K562 (cell line): Measurements from ENCODE around the gene MPHOSPH6. TPM values are rescaled to one million over a fixed set of nuclear protein-coding genes. Genes with fewer than 3 reads are reported as not detected.

ENCODE experiments used
- ATAC-seq: fragments of 200-7000 bp; cut with Tn5 transposase; 3 replicates; pipeline ENCODE4 v1.9.1; 2020; ENCODE audit warnings: moderate library complexity
- BruUV-seq: library from RNA; stranded (reverse); fragments of 400-500 nt; replicated peaks from 2 replicates; lab custom pipeline; 2021; lab: Mats Ljungman, UMichigan
- CTCF ChIA-PET: fragments of 300-600 bp; formaldehyde crosslinking; extraction: SDS; loops from one replicate; lab custom pipeline; 2021; ENCODE audit warnings: low intra/inter-chr PET ratio; lab: Yijun Ruan, JAX
- POLR2A ChIA-PET: fragments of 300-600, 350-650 bp; sonication (Branson Sonifier 250); formaldehyde crosslinking; extraction: SDS; loops from one replicate; lab custom pipeline; 2021; ENCODE audit warnings: antibody characterized with exemption, inconsistent platforms; lab: Yijun Ruan, JAX
- DNase-seq, 4 experiments: peaks; one replicate each; pipeline versions ENCODE4 v3.0.0 to v3.0.0-alpha.2; 2011 to 2018; ENCODE audit warnings: low spot score in 3 of 4, mixed read lengths in 3 of 4; ENCODE audit errors: extremely low read depth in 1 of 4
- FAIRE-seq: peaks from 2 replicates; lab custom pipeline; 2011; peaks lifted over from hg19 to GRCh38; lab: Jason Lieb, UNC
- H2AFZ ChIP-seq: 2 replicates; pipeline ENCODE4 v1.6.0; 2011; ENCODE audit warnings: low read depth, low read length, control low read depth, inconsistent platforms
- H3K27ac ChIP-seq: fragments of 200-600 bp; 3 replicates; pipeline ENCODE4 v1.8.0; 2011; ENCODE audit warnings: low read depth, mild to moderate bottlenecking, control low read depth, inconsistent platforms, low read length, moderate library complexity, mixed read lengths; ENCODE audit errors: extremely low read depth
- H3K27me3 ChIP-seq, 2 experiments: fragments of 300-600 bp in 1 of 2; 2 replicates in 1 of 2; 3 replicates in 1 of 2; pipeline versions ENCODE4 v1.6.0 to v1.8.0; 2011; ENCODE audit warnings: inconsistent platforms in 2 of 2, low read length in 2 of 2, mild to moderate bottlenecking in 1 of 2, mixed read lengths in 1 of 2, moderate library complexity in 1 of 2; ENCODE audit not compliant: control insufficient read depth in 2 of 2, insufficient read depth in 2 of 2
- H3K36me3 ChIP-seq: fragments of 300-600 bp; 3 replicates; pipeline ENCODE4 v1.8.0; 2011; ENCODE audit warnings: mild to moderate bottlenecking, low read length, inconsistent platforms; ENCODE audit not compliant: control insufficient read depth, insufficient read depth
- H3K4me1 ChIP-seq, 2 experiments: fragments of 200-600 bp in 1 of 2; replicated peaks in 1 of 2; 2 replicates in 1 of 2; 3 replicates in 1 of 2; pipeline versions ENCODE4 v1.5.1 to v1.8.0; 2011; ENCODE audit warnings: inconsistent platforms in 2 of 2, low read length in 2 of 2, mild to moderate bottlenecking in 1 of 2, mixed read lengths in 1 of 2, moderate library complexity in 1 of 2; ENCODE audit not compliant: control insufficient read depth in 2 of 2, insufficient read depth in 2 of 2
- H3K4me2 ChIP-seq: 2 replicates; pipeline ENCODE4 v1.6.1; 2011; ENCODE audit warnings: low read length, control low read depth, inconsistent platforms, mixed read lengths; ENCODE audit not compliant: insufficient read depth
- H3K4me3 ChIP-seq: fragments of 200-600 bp; sonication (generic), shearing (Covaris generic); 2 replicates; pipeline ENCODE4 v1.5.1; 2016; ENCODE audit warnings: control low read depth, inconsistent platforms
- H3K79me2 ChIP-seq: fragments of 200-600 bp; 3 replicates; pipeline ENCODE4 v1.8.0; 2011; ENCODE audit warnings: low read length, inconsistent platforms; ENCODE audit not compliant: control insufficient read depth, insufficient read depth
- H3K9ac ChIP-seq, 2 experiments: 2 replicates each; pipeline versions ENCODE4 v1.6.0 to v1.6.1; 2011; ENCODE audit warnings: low read depth in 2 of 2, low read length in 2 of 2, control low read depth in 1 of 2, inconsistent platforms in 1 of 2, mild to moderate bottlenecking in 1 of 2, mixed read lengths in 1 of 2; ENCODE audit not compliant: insufficient read depth in 1 of 2
- H3K9me1 ChIP-seq: one replicate; pipeline ENCODE4 v1.6.0; 2011; ENCODE audit warnings: inconsistent platforms, mild to moderate bottlenecking, low read length, moderate library complexity; ENCODE audit not compliant: control insufficient read depth, insufficient read depth
- H3K9me3 ChIP-seq: replicated peaks from 2 replicates; pipeline ENCODE4 v1.5.1; 2011; ENCODE audit warnings: low read depth, low read length, inconsistent platforms; ENCODE audit not compliant: control insufficient read depth, insufficient read depth
- H4K20me1 ChIP-seq: replicated peaks from 2 replicates; pipeline ENCODE4 v1.6.1; 2011; ENCODE audit warnings: low read length, inconsistent platforms, mixed read lengths; ENCODE audit not compliant: control insufficient read depth, insufficient read depth
- LARP7 ChIP-seq: fragments of 450-650 bp; IDR thresholded peaks from 2 replicates; pipeline ENCODE4 v1.6.1; 2016
- NFE2 ChIP-seq: IDR thresholded peaks from 2 replicates; pipeline ENCODE4 v1.6.1; 2014; ENCODE audit warnings: antibody characterized with exemption, low read depth
- SETDB1 ChIP-seq: IDR thresholded peaks from one replicate; pipeline ENCODE4 v1.6.1; 2012; ENCODE audit warnings: low read length, control low read depth, inconsistent platforms
- ZNF57 ChIP-seq: fragments of 450-650 bp; formaldehyde crosslinking; IDR thresholded peaks from 2 replicates; pipeline ENCODE4 v1.4.0; 2020; ENCODE audit warnings: mild to moderate bottlenecking, moderate library complexity
- ZNF695 ChIP-seq: fragments of 450-650 bp; formaldehyde crosslinking; IDR thresholded peaks from 2 replicates; pipeline ENCODE4 v1.4.0; 2020; ENCODE audit warnings: mild to moderate bottlenecking, moderate library complexity
- ZNF77 ChIP-seq: fragments of 250-450 bp; sonication (Bioruptor Pico); IDR thresholded peaks from 2 replicates; pipeline ENCODE4 v1.5.0; 2020
- WGBS: fragments of 100-300 bp; shearing (Covaris generic); methylation state at CpG from one replicate; pipeline ENCODE4 v1.1.6; 2016; ENCODE audit warnings: low coverage, mixed read lengths; ENCODE audit not compliant: insufficient coverage; ENCODE audit errors: missing lambda C conversion rate; 5-methylcytosine and 5-hydroxymethylcytosine counted together
- in situ Hi-C: fragments of 300-500 bp; cut with MboI; formaldehyde crosslinking; loops from 4 replicates; pipeline ENCODE4 v1.15.0; 2018; ENCODE audit warnings: inconsistent platforms, mixed read lengths
- intact Hi-C: fragments of 100-400 bp; cut with micrococcal nuclease; formaldehyde crosslinking; loops from 2 replicates; pipeline ENCODE4 v1.14.2; 2022
- polyA plus RNA-seq, 8 experiments: library from polyadenylated mRNA; depleted of rRNA in 4 of 8; stranded (reverse) in 5 of 8; unstranded in 3 of 8; fragments of >200 nt; fragmentation: Nextera tagmentation in 2 of 8; fragmentation: Illumina TruSeq in 1 of 8; extraction: Ambion mirVana in 2 of 8; extraction: Trizol in 1 of 8; gene quantifications; 2 replicates each; pipeline versions ENCODE4 v1.2.1 to v1.2.3, GENCODE V29; 2011 to 2014; ENCODE audit warnings: inconsistent platforms in 1 of 8, missing spikeins in 1 of 8
- total RNA-seq, 7 experiments: library from RNA; depleted of rRNA in 6 of 7; stranded (reverse); fragments of >200 nt in 6 of 7; fragmentation: Illumina TruSeq in 2 of 7; extraction: Trizol in 2 of 7; gene quantifications; 2 replicates each; pipeline versions ENCODE4 v1.2.1 to v1.2.3, GENCODE V29; 2011 to 2021; ENCODE audit warnings: low replicate concordance in 1 of 7
- TF ChIP-seq, protein P1 (sequence below): fragments of 200-600 bp; sonication (generic); IDR thresholded peaks from one replicate; pipeline ENCODE4 v1.6.1; 2012; ENCODE audit warnings: mild to moderate bottlenecking, low read depth, low read length, inconsistent platforms
- TF ChIP-seq, protein P2 (sequence below), 2 experiments: fragments of 250-450 bp in 1 of 2; fragments of 450-650 bp in 1 of 2; sonication (Bioruptor Pico) in 1 of 2; IDR thresholded peaks; 2 replicates each; pipeline versions ENCODE4 v1.6.1 to v1.8.0; 2016 to 2021; ENCODE audit warnings: mild to moderate bottlenecking in 2 of 2, moderate library complexity in 2 of 2, missing compliant biosample characterization in 1 of 2, missing genetic modification characterization in 1 of 2

The MPHOSPH6 gene
- total and polyA plus RNA-seq, 9 of the 15 experiments (the other 6 are each of a cell fraction or from before 2014, with no cell fraction given), result 37.0 to 153 (median 76.7) TPM

GRCh38 chr16:82201351-82201750, 31.3 kb upstream of the MPHOSPH6 start:
- no peak for ATAC-seq
- Histone ChIP-seq H3K9me3 (no peaks in the 10 kb centered on the region), H3K79me2 (no peaks in the 10 kb centered on the region), H2AFZ (no peak overlapping the region), H4K20me1 (no peaks in the 10 kb centered on the region; the same call in 1 of the 2 replicates)
- POLR2A ChIA-PET, result interaction anchor here (0.6 kb wide), 1 partner anchor 91 kb away, joined by 3 read pairs; no protein-coding TSS in a partner anchor
- TF ChIP-seq SETDB1 (no peak), ZNF57 (no peak), ZNF77 (CRISPR knock-in tag) (no peak), ZNF695 (CRISPR knock-in tag) (no peak), LARP7 (no peak), NFE2 (no peak)
- TF ChIP-seq, protein P1, sequence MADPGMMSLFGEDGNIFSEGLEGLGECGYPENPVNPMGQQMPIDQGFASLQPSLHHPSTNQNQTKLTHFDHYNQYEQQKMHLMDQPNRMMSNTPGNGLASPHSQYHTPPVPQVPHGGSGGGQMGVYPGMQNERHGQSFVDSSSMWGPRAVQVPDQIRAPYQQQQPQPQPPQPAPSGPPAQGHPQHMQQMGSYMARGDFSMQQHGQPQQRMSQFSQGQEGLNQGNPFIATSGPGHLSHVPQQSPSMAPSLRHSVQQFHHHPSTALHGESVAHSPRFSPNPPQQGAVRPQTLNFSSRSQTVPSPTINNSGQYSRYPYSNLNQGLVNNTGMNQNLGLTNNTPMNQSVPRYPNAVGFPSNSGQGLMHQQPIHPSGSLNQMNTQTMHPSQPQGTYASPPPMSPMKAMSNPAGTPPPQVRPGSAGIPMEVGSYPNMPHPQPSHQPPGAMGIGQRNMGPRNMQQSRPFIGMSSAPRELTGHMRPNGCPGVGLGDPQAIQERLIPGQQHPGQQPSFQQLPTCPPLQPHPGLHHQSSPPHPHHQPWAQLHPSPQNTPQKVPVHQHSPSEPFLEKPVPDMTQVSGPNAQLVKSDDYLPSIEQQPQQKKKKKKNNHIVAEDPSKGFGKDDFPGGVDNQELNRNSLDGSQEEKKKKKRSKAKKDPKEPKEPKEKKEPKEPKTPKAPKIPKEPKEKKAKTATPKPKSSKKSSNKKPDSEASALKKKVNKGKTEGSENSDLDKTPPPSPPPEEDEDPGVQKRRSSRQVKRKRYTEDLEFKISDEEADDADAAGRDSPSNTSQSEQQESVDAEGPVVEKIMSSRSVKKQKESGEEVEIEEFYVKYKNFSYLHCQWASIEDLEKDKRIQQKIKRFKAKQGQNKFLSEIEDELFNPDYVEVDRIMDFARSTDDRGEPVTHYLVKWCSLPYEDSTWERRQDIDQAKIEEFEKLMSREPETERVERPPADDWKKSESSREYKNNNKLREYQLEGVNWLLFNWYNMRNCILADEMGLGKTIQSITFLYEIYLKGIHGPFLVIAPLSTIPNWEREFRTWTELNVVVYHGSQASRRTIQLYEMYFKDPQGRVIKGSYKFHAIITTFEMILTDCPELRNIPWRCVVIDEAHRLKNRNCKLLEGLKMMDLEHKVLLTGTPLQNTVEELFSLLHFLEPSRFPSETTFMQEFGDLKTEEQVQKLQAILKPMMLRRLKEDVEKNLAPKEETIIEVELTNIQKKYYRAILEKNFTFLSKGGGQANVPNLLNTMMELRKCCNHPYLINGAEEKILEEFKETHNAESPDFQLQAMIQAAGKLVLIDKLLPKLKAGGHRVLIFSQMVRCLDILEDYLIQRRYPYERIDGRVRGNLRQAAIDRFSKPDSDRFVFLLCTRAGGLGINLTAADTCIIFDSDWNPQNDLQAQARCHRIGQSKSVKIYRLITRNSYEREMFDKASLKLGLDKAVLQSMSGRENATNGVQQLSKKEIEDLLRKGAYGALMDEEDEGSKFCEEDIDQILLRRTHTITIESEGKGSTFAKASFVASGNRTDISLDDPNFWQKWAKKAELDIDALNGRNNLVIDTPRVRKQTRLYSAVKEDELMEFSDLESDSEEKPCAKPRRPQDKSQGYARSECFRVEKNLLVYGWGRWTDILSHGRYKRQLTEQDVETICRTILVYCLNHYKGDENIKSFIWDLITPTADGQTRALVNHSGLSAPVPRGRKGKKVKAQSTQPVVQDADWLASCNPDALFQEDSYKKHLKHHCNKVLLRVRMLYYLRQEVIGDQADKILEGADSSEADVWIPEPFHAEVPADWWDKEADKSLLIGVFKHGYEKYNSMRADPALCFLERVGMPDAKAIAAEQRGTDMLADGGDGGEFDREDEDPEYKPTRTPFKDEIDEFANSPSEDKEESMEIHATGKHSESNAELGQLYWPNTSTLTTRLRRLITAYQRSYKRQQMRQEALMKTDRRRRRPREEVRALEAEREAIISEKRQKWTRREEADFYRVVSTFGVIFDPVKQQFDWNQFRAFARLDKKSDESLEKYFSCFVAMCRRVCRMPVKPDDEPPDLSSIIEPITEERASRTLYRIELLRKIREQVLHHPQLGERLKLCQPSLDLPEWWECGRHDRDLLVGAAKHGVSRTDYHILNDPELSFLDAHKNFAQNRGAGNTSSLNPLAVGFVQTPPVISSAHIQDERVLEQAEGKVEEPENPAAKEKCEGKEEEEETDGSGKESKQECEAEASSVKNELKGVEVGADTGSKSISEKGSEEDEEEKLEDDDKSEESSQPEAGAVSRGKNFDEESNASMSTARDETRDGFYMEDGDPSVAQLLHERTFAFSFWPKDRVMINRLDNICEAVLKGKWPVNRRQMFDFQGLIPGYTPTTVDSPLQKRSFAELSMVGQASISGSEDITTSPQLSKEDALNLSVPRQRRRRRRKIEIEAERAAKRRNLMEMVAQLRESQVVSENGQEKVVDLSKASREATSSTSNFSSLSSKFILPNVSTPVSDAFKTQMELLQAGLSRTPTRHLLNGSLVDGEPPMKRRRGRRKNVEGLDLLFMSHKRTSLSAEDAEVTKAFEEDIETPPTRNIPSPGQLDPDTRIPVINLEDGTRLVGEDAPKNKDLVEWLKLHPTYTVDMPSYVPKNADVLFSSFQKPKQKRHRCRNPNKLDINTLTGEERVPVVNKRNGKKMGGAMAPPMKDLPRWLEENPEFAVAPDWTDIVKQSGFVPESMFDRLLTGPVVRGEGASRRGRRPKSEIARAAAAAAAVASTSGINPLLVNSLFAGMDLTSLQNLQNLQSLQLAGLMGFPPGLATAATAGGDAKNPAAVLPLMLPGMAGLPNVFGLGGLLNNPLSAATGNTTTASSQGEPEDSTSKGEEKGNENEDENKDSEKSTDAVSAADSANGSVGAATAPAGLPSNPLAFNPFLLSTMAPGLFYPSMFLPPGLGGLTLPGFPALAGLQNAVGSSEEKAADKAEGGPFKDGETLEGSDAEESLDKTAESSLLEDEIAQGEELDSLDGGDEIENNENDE, result no peak
- TF ChIP-seq, protein P2, sequence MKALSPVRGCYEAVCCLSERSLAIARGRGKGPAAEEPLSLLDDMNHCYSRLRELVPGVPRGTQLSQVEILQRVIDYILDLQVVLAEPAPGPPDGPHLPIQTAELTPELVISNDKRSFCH (CRISPR knock-in tag; IDR thresholded peaks at IDR 0.05), result no peak
- TF ChIP-seq, protein P2 (tag; IDR thresholded peaks at IDR 0.05), result no peak
- TF ChIP-seq, all 486 proteins: peak for 0
- WGBS, result 0% methylated on average over 2 of the region's 2 CpGs
- no peaks in the 10 kb centered on the region for H3K4me1 ChIP-seq
- in situ Hi-C loops, result no loop called here
- peaks cover 0 to 5% of the 10 kb centered on the region in 2 experiments; a peak in 1 of 5 replicates for H3K27me3 ChIP-seq
- DNase-seq (no peak), FAIRE-seq (no peak)
- no peaks in the 10 kb centered on the region for H3K36me3 ChIP-seq
- no peaks in the 10 kb centered on the region for H3K9me1 ChIP-seq
- intact Hi-C loops, result no loop called here
- no peak overlapping the region for H3K4me2 ChIP-seq
- no peak overlapping the region for H3K9ac ChIP-seq
- H3K27ac ChIP-seq, result no peak overlapping the region
- H3K4me3 ChIP-seq, result no peak overlapping the region
- BruUV-seq, result no TSS peak
- CTCF ChIA-PET, result no interaction called here
